PC-9 (cell line): ENCODE results near the gene PPP1R16B.

Experiments used
- EZH2 ChIP-seq: fragments of 200-600 bp; sonication (generic); IDR thresholded peaks from 2 replicates; pipeline ENCODE4 v1.8.0; 2017; ENCODE audit warnings: antibody characterized with exemption, low read depth
- TF ChIP-seq, protein P1 (sequence below): fragments of 200-600 bp; sonication (generic); conservative IDR thresholded peaks from 2 replicates; pipeline ENCODE4 v1.6.1; 2017; ENCODE audit warnings: mixed run types, antibody characterized with exemption, mild to moderate bottlenecking, moderate library complexity

DNA sequence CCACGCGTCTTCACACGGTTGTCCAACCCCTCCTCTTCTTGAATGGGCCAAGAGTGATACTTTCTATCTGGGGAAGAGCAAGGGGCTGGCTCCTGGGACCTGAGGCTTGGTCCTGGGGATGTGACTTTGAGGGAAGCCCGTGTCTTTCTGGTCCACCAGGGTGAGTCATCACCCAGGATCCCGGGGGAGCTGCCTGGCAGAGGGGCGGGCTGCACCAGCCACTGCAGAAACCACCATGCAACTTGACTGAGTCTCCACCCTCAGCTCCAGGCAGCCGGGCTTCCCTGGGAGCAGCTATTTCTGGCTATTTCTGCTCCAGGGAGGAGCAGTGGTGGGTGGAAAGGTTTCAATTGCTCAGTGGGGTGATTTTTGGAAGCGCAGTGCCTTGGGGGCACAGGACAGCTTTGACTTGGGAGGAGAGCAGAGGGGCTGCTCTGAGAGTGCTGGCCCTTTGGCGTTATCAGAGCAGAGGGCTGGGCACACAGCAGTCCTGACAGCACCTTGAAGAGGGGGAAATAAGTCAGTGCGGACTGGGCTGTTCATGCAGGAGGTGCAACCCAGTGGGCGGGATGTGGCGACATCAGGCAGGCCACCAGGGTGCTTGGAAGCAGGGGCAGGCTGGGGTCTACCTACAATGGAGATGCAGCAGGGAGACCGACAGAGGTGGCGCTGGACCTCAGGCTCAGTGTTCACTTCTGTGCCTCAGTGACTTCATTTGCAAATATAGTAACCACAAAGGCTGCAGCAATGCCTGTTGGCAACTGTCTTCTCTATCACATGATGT, 75.6 kb downstream of the PPP1R16B start:
- TF ChIP-seq, protein P1, sequence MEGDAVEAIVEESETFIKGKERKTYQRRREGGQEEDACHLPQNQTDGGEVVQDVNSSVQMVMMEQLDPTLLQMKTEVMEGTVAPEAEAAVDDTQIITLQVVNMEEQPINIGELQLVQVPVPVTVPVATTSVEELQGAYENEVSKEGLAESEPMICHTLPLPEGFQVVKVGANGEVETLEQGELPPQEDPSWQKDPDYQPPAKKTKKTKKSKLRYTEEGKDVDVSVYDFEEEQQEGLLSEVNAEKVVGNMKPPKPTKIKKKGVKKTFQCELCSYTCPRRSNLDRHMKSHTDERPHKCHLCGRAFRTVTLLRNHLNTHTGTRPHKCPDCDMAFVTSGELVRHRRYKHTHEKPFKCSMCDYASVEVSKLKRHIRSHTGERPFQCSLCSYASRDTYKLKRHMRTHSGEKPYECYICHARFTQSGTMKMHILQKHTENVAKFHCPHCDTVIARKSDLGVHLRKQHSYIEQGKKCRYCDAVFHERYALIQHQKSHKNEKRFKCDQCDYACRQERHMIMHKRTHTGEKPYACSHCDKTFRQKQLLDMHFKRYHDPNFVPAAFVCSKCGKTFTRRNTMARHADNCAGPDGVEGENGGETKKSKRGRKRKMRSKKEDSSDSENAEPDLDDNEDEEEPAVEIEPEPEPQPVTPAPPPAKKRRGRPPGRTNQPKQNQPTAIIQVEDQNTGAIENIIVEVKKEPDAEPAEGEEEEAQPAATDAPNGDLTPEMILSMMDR, result no peak
- no peak for TF ChIP-seq EZH2
